Fibroblast of pulmonary artery (primary cell): ENCODE data around the gene CYB5RL.
"Not testable (repeated sequence)": the region's sequence is repeated elsewhere in the genome, so short reads cannot be mapped to it uniquely, and the experiment has no call there.

Experiments used
- DNase-seq: peaks from one replicate; pipeline ENCODE4 v3.0.0-alpha.2; 2010; ENCODE audit warnings: low read depth
- H3K4me3 ChIP-seq: replicated peaks from 2 replicates; pipeline ENCODE4 v1.5.1; 2011; ENCODE audit warnings: low read depth, mild to moderate bottlenecking, control low read depth, low read length, moderate library complexity
- TF ChIP-seq, protein P1 (sequence below): IDR thresholded peaks from 2 replicates; pipeline ENCODE4 v1.5.1; 2011; ENCODE audit warnings: mild to moderate bottlenecking, control low read depth, low read length, inconsistent platforms; ENCODE audit errors: missing control alignments

CYB5RL gene

DNA sequence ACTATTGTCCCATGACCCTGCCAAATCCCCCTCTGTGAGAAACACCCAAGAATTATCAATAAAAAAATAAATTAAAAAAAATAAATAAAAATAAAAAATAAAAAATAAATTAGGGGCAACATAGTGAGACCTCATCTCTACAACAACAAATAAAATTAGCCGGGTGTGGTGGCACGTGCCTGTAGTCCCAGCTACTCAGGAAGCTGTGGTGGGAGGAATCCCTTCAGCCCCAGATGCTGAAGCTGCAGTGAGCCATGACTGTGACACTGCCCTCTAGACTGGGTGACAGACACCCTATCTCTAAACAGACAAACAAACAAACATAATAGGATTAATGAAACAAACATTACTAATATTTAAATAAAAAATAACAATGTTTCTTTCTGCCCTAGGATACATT, 34.5 kb upstream of the CYB5RL start:
- no peak overlapping the region for H3K4me3 ChIP-seq
- TF ChIP-seq, protein P1, sequence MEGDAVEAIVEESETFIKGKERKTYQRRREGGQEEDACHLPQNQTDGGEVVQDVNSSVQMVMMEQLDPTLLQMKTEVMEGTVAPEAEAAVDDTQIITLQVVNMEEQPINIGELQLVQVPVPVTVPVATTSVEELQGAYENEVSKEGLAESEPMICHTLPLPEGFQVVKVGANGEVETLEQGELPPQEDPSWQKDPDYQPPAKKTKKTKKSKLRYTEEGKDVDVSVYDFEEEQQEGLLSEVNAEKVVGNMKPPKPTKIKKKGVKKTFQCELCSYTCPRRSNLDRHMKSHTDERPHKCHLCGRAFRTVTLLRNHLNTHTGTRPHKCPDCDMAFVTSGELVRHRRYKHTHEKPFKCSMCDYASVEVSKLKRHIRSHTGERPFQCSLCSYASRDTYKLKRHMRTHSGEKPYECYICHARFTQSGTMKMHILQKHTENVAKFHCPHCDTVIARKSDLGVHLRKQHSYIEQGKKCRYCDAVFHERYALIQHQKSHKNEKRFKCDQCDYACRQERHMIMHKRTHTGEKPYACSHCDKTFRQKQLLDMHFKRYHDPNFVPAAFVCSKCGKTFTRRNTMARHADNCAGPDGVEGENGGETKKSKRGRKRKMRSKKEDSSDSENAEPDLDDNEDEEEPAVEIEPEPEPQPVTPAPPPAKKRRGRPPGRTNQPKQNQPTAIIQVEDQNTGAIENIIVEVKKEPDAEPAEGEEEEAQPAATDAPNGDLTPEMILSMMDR, result no peak
- no peak for DNase-seq

DNA sequence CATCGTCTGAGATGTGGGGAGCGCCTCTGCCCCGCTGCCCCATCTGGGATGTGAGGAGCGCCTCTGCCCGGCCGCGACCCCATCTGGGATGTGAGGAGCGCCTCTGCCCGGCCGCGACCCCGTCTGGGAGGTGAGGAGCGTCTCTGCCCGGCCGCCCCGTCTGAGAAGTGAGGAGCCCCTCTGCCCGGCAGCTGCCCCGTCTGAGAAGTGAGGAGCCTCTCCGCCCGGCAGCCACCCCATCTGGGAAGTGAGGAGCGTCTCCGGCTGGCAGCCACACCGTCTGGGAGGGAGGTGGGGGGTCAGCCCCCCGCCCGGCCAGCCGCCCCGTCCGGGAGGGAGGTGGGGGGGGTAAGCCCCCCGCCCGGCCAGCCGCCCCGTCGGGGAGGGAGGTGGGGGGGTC, 33.4 kb upstream of the CYB5RL start:
- H3K4me3 ChIP-seq, DNase-seq: not testable (repeated sequence)

DNA sequence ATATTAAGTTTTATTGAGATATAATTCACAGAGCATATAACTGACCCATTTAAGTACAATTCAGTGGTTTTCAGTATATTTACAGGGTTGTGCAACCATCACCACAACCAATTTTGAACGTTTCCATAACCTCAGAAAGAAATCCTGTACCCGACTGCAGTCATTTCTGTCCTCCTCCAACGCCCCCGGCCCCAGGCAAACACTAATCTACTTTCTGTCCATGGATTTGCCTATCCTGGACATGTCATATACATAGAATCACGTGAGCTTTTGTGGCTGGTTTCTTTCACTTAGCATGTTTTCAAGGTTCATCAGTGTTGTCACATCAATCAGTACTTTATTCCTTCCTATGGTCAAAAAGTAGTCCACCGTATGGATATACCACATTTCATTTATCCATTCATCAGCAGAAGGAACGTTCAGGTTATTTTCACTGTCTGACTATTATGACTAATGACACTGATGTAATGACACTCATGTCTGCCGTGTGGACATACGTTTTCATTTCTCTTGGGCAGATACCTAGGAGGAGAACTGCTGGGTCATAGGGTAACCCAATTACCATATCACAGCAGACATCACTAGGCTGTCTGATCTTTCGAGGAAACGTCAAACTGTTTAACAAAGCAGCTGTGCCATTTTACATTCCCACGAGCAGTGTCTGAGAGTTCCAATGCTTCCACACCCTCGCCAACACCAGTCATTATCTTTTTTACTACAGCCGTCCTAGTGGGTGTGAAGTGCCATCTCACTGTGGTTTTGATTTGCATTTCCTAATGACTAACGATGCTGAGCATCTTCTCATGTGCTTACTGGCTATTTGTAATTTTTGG, 30.9 kb upstream of the CYB5RL start:
- H3K4me3 ChIP-seq, result no peak overlapping the region
- TF ChIP-seq, protein P1, result no peak
- no peak for DNase-seq

DNA sequence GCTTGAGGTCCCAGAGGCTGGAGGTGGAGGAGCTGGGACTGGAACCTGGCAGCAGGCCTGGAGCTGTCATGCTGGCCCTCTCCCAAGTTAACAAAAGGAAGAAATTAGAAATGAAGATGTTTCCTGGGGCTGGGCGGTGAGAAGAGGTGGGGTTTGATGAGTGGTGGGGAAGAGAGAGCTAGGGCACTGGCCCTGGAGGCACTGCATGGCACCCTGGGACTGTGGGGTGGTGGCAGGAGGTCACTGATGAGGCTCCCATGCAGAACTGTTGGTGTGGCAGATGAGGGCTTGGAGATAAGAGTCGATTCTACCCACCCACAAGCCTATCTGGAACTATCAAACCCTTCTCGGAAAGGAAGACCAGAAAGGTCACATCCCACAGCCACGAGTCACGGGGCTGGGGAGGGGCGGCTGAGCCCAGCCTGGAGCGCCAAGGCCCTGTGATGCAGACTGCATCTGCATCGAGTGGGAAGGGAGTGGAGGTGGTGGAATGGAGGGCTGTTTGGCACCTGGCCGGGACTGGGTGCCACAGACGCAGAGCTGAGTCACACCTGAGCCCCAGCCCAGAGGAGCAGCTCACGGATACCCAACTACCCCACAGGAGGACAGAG, 29.6 kb upstream of the CYB5RL start:
- no peak overlapping the region for H3K4me3 ChIP-seq
- peak; percentile 35 for DNase-seq
- TF ChIP-seq, protein P1, result no peak

DNA sequence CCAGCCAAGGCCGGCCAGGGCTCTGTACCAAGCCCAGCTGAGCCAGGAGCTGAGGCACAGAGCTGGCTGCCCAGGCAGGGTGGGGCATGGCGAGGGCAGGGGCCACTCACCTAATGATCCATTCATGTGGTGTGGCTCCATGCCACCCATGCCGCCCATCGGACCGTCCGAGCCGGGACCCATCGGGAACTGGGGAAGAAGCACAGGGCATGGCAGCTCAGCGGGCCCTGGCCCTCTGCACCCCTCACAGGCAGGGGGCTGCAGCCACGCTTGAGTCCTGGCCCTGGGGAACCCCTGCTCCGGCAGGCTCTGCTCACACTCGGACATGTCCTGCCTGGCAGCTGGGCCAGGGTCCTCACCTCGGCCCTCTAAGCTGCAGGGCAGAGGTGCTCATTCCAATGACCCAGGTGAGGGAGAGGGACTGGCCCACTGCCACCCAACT, 28.8 kb upstream of the CYB5RL start:
- DNase-seq, result no peak
- TF ChIP-seq, protein P1, result no peak

DNA sequence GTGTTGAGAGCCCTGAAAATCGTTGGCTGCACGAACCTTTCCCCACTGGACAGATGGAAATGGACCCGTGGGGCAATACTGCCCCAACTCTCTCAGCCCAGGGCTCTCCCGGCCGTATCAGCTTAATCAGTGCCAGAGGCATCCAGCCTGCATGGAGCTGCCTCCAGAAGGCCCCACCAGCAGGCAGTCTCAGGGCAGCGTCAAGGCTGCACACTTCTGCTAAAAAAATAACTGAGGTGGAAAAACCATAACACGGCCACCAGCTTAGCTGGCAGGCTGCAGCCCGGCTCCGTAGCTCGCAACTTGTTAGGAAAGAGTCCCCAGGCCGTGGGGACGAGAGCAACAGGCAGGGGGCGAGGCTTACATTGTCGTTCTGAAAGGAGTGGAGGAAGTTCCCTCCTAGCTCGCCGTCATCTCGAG, 28.1 kb upstream of the CYB5RL start:
- TF ChIP-seq, protein P1, result no peak
- no peak overlapping the region for H3K4me3 ChIP-seq
- no peak for DNase-seq

More for the DNA sequence above, 28.8 kb upstream of the CYB5RL start:
- H3K4me3 ChIP-seq, result no peak overlapping the region

DNA sequence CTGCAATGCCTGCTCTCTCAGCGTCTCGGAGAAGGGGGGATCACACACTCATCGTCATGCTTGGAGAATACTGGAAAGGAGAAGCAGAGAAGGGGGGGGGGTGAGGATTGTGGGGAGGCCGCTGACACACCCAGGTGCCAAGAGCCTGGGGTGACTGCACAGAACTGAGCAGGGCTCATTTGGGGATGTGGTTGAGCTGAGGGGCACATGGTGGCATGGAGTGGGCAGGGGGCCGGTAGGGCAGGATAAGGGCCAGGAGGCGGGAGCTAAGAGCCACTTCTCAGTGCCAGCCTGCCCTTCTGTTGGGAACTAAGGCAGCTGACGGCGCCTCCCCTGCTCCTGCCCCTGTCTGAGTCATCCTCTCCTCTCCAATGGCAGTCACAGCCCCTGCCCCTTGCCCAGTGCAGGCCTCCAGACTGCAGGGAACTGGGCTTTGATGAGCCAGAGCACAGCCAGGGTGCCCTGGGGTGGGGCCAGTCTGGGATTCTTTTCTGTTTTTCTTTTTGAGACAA, 27.3 kb upstream of the CYB5RL start:
- TF ChIP-seq, protein P1, result no peak
- peak; percentile 38 for DNase-seq
- no peak overlapping the region for H3K4me3 ChIP-seq
